SK-N-SH (cell line): ENCODE data around the gene NBL1.

ENCODE experiments used
- EP300 ChIP-seq, 2 experiments: IDR thresholded peaks; 2 replicates each; pipeline versions ENCODE4 v1.4.0 to v1.6.1; 2012; ENCODE audit warnings: borderline replicate concordance in 1 of 2, low read depth in 1 of 2, low read length in 1 of 2
- NFIC ChIP-seq: IDR thresholded peaks from 2 replicates; pipeline ENCODE4 v1.4.0; 2012; ENCODE audit warnings: borderline replicate concordance
- NRF1 ChIP-seq: IDR thresholded peaks from 2 replicates; pipeline ENCODE4 v1.6.1; 2012; ENCODE audit warnings: low read depth, mild to moderate bottlenecking, low read length
- RAD21 ChIP-seq: IDR thresholded peaks from 2 replicates; pipeline ENCODE4 v1.6.1; 2012; ENCODE audit warnings: mild to moderate bottlenecking, low read length
- RFX5 ChIP-seq: IDR thresholded peaks from 2 replicates; pipeline ENCODE4 v1.6.1; 2012; ENCODE audit warnings: mild to moderate bottlenecking, improper control_type of control experiment, low read length
- TF ChIP-seq, protein P1 (sequence below): fragments of 200-600 bp; sonication (generic); IDR thresholded peaks from 2 replicates; pipeline ENCODE4 v1.6.1; 2017; ENCODE audit warnings: antibody characterized with exemption, mild to moderate bottlenecking, moderate library complexity
- TF ChIP-seq, protein P2 (sequence below): IDR thresholded peaks from 2 replicates; pipeline ENCODE4 v1.4.0; 2012; ENCODE audit warnings: low read depth, borderline replicate concordance

DNA sequence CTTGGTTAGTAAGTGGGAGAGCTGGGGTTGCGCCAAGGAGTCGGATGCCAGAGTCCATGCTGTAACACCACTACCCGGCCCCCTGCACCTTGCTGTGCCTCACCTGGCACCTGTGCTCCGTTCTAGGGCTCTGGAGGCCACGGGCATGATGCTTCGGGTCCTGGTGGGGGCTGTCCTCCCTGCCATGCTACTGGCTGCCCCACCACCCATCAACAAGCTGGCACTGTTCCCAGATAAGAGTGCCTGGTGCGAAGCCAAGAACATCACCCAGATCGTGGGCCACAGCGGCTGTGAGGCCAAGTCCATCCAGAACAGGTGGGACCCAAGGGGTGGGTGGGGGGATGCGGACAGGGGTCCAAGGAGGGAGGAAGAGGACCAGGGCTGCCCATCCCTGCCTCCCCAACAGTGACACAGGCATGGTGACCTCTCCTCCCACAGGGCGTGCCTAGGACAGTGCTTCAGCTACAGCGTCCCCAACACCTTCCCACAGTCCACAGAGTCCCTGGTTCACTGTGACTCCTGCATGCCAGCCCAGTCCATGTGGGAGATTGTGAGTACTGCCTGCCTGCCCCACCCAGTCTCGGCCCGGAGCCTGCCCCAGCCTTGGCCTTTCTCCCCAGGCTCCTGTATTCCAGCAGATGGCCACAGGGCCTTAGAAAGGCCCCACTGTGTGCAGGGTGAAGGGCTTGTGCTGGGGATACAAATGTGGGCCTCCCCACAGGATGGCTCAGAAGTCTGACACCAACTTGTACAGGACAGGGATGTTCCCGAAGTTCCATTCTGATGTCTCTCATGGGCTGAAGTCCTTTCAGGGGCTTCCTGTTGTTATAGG, 11.0 kb downstream of the NBL1 start:
- TF ChIP-seq, protein P1, sequence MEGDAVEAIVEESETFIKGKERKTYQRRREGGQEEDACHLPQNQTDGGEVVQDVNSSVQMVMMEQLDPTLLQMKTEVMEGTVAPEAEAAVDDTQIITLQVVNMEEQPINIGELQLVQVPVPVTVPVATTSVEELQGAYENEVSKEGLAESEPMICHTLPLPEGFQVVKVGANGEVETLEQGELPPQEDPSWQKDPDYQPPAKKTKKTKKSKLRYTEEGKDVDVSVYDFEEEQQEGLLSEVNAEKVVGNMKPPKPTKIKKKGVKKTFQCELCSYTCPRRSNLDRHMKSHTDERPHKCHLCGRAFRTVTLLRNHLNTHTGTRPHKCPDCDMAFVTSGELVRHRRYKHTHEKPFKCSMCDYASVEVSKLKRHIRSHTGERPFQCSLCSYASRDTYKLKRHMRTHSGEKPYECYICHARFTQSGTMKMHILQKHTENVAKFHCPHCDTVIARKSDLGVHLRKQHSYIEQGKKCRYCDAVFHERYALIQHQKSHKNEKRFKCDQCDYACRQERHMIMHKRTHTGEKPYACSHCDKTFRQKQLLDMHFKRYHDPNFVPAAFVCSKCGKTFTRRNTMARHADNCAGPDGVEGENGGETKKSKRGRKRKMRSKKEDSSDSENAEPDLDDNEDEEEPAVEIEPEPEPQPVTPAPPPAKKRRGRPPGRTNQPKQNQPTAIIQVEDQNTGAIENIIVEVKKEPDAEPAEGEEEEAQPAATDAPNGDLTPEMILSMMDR, result no peak
- TF ChIP-seq EP300 (IDR thresholded peaks at IDR 0.05; ENCODE audit: borderline replicate concordance in 1 of 2, low read depth in 1 of 2, low read length in 1 of 2) (no peak), RFX5 (no peak), RAD21 (no peak), NFIC (no peak), NRF1 (no peak)
- TF ChIP-seq, protein P2, sequence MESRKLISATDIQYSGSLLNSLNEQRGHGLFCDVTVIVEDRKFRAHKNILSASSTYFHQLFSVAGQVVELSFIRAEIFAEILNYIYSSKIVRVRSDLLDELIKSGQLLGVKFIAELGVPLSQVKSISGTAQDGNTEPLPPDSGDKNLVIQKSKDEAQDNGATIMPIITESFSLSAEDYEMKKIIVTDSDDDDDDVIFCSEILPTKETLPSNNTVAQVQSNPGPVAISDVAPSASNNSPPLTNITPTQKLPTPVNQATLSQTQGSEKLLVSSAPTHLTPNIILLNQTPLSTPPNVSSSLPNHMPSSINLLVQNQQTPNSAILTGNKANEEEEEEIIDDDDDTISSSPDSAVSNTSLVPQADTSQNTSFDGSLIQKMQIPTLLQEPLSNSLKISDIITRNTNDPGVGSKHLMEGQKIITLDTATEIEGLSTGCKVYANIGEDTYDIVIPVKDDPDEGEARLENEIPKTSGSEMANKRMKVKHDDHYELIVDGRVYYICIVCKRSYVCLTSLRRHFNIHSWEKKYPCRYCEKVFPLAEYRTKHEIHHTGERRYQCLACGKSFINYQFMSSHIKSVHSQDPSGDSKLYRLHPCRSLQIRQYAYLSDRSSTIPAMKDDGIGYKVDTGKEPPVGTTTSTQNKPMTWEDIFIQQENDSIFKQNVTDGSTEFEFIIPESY, result no peak
